HCT116 (cell line): Measurements from ENCODE around the gene ENTPD7. TPM values are rescaled to one million over a fixed set of nuclear protein-coding genes. Genes with fewer than 3 reads are reported as not detected.
A peak's percentile ranks its signal among the peaks of the same experiment; 100 is the strongest.
"Not testable (repeated sequence)": the region's sequence is repeated elsewhere in the genome, so short reads cannot be mapped to it uniquely, and the experiment has no call there.

Experiments used
- ATAC-seq: fragments of 200-7000 bp; cut with Tn5 transposase; 2 replicates; pipeline ENCODE4 v1.9.1; 2020; ENCODE audit warnings: mild to moderate bottlenecking, moderate library complexity
- BruUV-seq: library from RNA; stranded (reverse); fragments of 400-500 nt; replicated peaks from 2 replicates; lab custom pipeline; 2021; lab: Mats Ljungman, UMichigan
- CTCF ChIA-PET: fragments of 300-600 bp; sonication (Branson Sonifier 250); formaldehyde crosslinking; loops from one replicate; lab custom pipeline; 2021; ENCODE audit warnings: antibody characterized with exemption; lab: Charles Lee
- POLR2A ChIA-PET: fragments of 300-600, 350-600 bp; sonication (Branson Sonifier 250); formaldehyde crosslinking; loops from one replicate; lab custom pipeline; 2021; ENCODE audit warnings: antibody characterized with exemption; lab: Charles Lee
- RAD21 ChIA-PET, 2 experiments: fragments of 300-600 bp; sonication (Branson Sonifier 250); formaldehyde crosslinking; loops; one replicate each; lab custom pipeline; 2023; ENCODE audit warnings: low total read pairs in 2 of 2; ENCODE audit not compliant: uncharacterized antibody in 2 of 2, unreplicated experiment in 2 of 2, low non-redundant PET in 1 of 2; lab: Charles Lee
- DNase-seq: peaks from one replicate; pipeline ENCODE4 v3.0.0-alpha.2; 2010; ENCODE audit warnings: low read depth, low spot score
- H2AFZ ChIP-seq: fragments of 200-600 bp; shearing (Covaris generic), sonication (generic); 2 replicates; pipeline ENCODE4 v1.6.1; 2017; ENCODE audit warnings: low read depth, mixed run types, mixed read lengths, antibody characterized with exemption, low read length; ENCODE audit not compliant: poor library complexity, severe bottlenecking
- H3K27ac ChIP-seq: 2 replicates; pipeline ENCODE4 v1.5.1; 2012; ENCODE audit warnings: low read depth, low read length
- H3K27me3 ChIP-seq: fragments of 200-600 bp; sonication (generic); 2 replicates; pipeline ENCODE4 v1.6.1; 2016; ENCODE audit warnings: mixed run types, low read length, mixed read lengths; ENCODE audit not compliant: insufficient read depth
- H3K36me3 ChIP-seq, 2 experiments: fragments of 200-500 bp in 1 of 2; fragments of 200-600 bp in 1 of 2; sonication (Bioruptor generic) in 1 of 2; sonication (generic) in 1 of 2; 2 replicates each; pipeline versions ENCODE4 v1.5.1 to v1.6.1; 2014 to 2016; ENCODE audit warnings: low read length in 2 of 2, inconsistent platforms in 1 of 2, mixed read lengths in 1 of 2, mixed run types in 1 of 2; ENCODE audit not compliant: insufficient read depth in 2 of 2, control insufficient read depth in 1 of 2
- H3K4me1 ChIP-seq, 2 experiments: fragments of 200-600 bp in 1 of 2; sonication (generic) in 1 of 2; 2 replicates each; pipeline versions ENCODE4 v1.5.1 to v1.6.1; 2012 to 2017; ENCODE audit warnings: low read length in 2 of 2, inconsistent platforms in 1 of 2, mild to moderate bottlenecking in 1 of 2, mixed read lengths in 1 of 2, mixed run types in 1 of 2, moderate library complexity in 1 of 2; ENCODE audit not compliant: insufficient read depth in 2 of 2, control insufficient read depth in 1 of 2
- H3K4me2 ChIP-seq: fragments of 200-600 bp; sonication (generic); 2 replicates; pipeline ENCODE4 v1.6.1; 2017; ENCODE audit warnings: mixed run types, low read length, mixed read lengths
- H3K4me3 ChIP-seq, 2 experiments: fragments of 200-600 bp in 1 of 2; sonication (generic) in 1 of 2; replicated peaks in 1 of 2; 2 replicates each; pipeline ENCODE4 v1.5.1; 2011 to 2016; ENCODE audit warnings: low read length in 2 of 2, control low read depth in 1 of 2, low read depth in 1 of 2, mild to moderate bottlenecking in 1 of 2, mixed read lengths in 1 of 2, mixed run types in 1 of 2
- H3K79me2 ChIP-seq: fragments of 200-600 bp; sonication (generic); 2 replicates; pipeline ENCODE4 v1.6.1; 2017; ENCODE audit warnings: mild to moderate bottlenecking, mixed run types, low read length, moderate library complexity, mixed read lengths; ENCODE audit not compliant: insufficient read depth
- H3K9ac ChIP-seq: fragments of 200-600 bp; sonication (generic); 2 replicates; pipeline ENCODE4 v1.6.1; 2016; ENCODE audit warnings: low read length, mixed read lengths
- H3K9me2 ChIP-seq: fragments of 200-600 bp; sonication (generic), shearing (Covaris generic); 2 replicates; pipeline ENCODE4 v1.6.1; 2017; ENCODE audit warnings: mixed run types, mild to moderate bottlenecking, moderate library complexity; ENCODE audit not compliant: insufficient read depth
- H3K9me3 ChIP-seq, 2 experiments: fragments of 200-500 bp in 1 of 2; fragments of 200-600 bp in 1 of 2; sonication (Bioruptor generic) in 1 of 2; sonication (generic) in 1 of 2; 2 replicates each; pipeline ENCODE4 v1.6.1; 2014 to 2017; ENCODE audit warnings: low read length in 2 of 2, mixed read lengths in 2 of 2, inconsistent platforms in 1 of 2, low read depth in 1 of 2, mild to moderate bottlenecking in 1 of 2, mixed run types in 1 of 2, moderate library complexity in 1 of 2; ENCODE audit not compliant: control insufficient read depth in 1 of 2, insufficient read depth in 1 of 2
- H4K20me1 ChIP-seq: fragments of 200-600 bp; sonication (generic), shearing (Covaris generic); 2 replicates; pipeline ENCODE4 v1.6.1; 2017; ENCODE audit warnings: mixed run types, mild to moderate bottlenecking, moderate library complexity; ENCODE audit not compliant: insufficient read depth
- POLR2AphosphoS5 ChIP-seq: IDR thresholded peaks from 2 replicates; pipeline ENCODE4 v1.6.1; 2011; ENCODE audit warnings: mild to moderate bottlenecking, low read depth, low read length, moderate library complexity
- RAD21 ChIP-seq: IDR thresholded peaks from 2 replicates; pipeline ENCODE4 v1.6.1; 2012; ENCODE audit warnings: low read depth, mild to moderate bottlenecking
- ZBTB33 ChIP-seq: IDR thresholded peaks from 2 replicates; pipeline ENCODE4 v1.6.1; 2011; ENCODE audit warnings: mild to moderate bottlenecking, low read length, moderate library complexity; ENCODE audit not compliant: insufficient replicate concordance; ENCODE audit errors: extremely low read depth
- intact Hi-C: fragments of 100-400 bp; cut with micrococcal nuclease; formaldehyde crosslinking; loops from 2 replicates; pipeline ENCODE4 v1.10.0; 2022
- total RNA-seq: library from RNA; stranded (reverse); gene quantifications from one replicate; pipeline ENCODE4 v1.2.1, GENCODE V29; 2021; ENCODE audit not compliant: unreplicated experiment

Gene ENTPD7
- total RNA-seq, 1 experiment from 2014 or later, result 12.3 TPM

- TF ChIP-seq ZBTB33, result no peak
Measured at GRCh38 chr10:99742701-99743100, 83.4 kb downstream of the ENTPD7 start (continued).

GRCh38 chr10:99743841-99744240 is 84.5 kb downstream of the ENTPD7 start:
- Histone ChIP-seq H3K4me3 (no peak overlapping the region), H4K20me1 (no peaks in the 10 kb centered on the region), H3K27me3 (no peaks in the 10 kb centered on the region), H3K9me2 (no peaks in the 10 kb centered on the region), H3K36me3 (peaks cover 84 to 92% of the 10 kb centered on the region in 2 experiments), H3K4me1 (peaks cover 15 to 30% of the 10 kb centered on the region in 2 experiments), H2AFZ (no peak overlapping the region), H3K9me3 (peaks cover 10 to 24% of the 10 kb centered on the region in 2 experiments; a peak in 3 of 4 replicates), H3K79me2 (peaks cover 74% of the 10 kb centered on the region), H3K9ac (no peak overlapping the region), H3K4me2 (no peak overlapping the region; the same call in 1 of the 2 replicates), H3K27ac (peak overlapping the region; percentile 4; the same call in 1 of the 2 replicates)
- BruUV-seq, result no TSS peak
- ATAC-seq, result peak; percentile 38; the same call in 1 of the 2 replicates
- RAD21 ChIA-PET, result no interaction called here
- CTCF ChIA-PET, result interaction anchor here (1.8 kb wide), 1 partner anchor 11 kb away, joined by 5 read pairs; the partner anchor contains the start of gene CUTC
- TF ChIP-seq POLR2AphosphoS5 (no peak), RAD21 (0 out of 2 replicates have a peak, but pooled peaks have one; percentile 13)
- intact Hi-C loops, result no loop called here
- POLR2A ChIA-PET, result interaction anchor here (2.0 kb wide), 1 partner anchor 11 kb away, joined by 17 read pairs; the partner anchor contains the start of genes COX15 and CUTC
- no peak for DNase-seq

DNA sequence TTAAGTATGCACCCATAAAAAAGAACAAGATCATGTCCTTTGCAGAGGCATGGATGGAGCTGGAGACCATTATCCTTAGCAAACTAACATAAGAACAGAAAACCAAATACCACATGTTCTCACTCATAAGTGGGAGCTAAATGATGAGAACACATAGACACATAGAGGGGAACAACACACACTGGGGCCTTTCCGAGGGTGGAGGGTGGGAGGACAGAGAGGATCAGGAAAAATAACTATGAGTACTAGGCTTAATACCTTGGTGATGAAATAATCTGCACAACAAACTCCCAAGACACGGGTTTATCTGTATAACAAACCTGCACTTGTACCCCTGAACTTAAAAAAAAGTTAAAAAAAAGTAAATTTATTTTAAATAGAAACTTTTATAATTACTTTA is 86.9 kb downstream of the ENTPD7 start:
- DNase-seq, RAD21 ChIA-PET, BruUV-seq, H3K27me3 ChIP-seq, H3K9me3 ChIP-seq, ATAC-seq, H2AFZ ChIP-seq, H4K20me1 ChIP-seq, intact Hi-C loops, H3K4me3 ChIP-seq, H3K27ac ChIP-seq, H3K4me2 ChIP-seq, H3K9ac ChIP-seq, POLR2A ChIA-PET, H3K9me2 ChIP-seq, CTCF ChIA-PET: not testable (repeated sequence)
- Histone ChIP-seq H3K79me2 (peaks cover 69% of the 10 kb centered on the region), H3K4me1 (peaks cover 15 to 29% of the 10 kb centered on the region in 2 experiments), H3K36me3 (peaks cover 82 to 86% of the 10 kb centered on the region in 2 experiments)
